Measurements from ENCODE around the gene SARS1.
A peak's percentile ranks its signal among the peaks of the same experiment; 100 is the strongest.

The SARS1 gene

GRCh38 chr1:109190189-109190588 lies 23.5 kb upstream of the SARS1 start:
- TF ChIP-seq CTCF (IDR thresholded peaks at IDR 0.05): no peak
- H3K27ac ChIP-seq: no peak overlapping the region

GRCh38 chr1:109191377-109191776 lies 22.3 kb upstream of the SARS1 start:
- H3K36me3 ChIP-seq: peaks cover 50% of the 10 kb centered on the region
- no peak for TF ChIP-seq CTCF (IDR thresholded peaks at IDR 0.05)
- H3K27me3 ChIP-seq: no peaks in the 10 kb centered on the region
- no peak overlapping the region for H3K27ac ChIP-seq
- H3K9me3 ChIP-seq: no peaks in the 10 kb centered on the region
- H3K4me3 ChIP-seq (ENCODE audit: low read depth in 1 of 2, low read length in 1 of 2): no peak overlapping the region
- peaks cover 43 to 50% of the 10 kb centered on the region in 2 experiments for H3K4me1 ChIP-seq (ENCODE audit: control insufficient read depth in 1 of 2, insufficient read depth in 1 of 2, low read depth in 1 of 2, low read length in 1 of 2)

More at GRCh38 chr1:109190189-109190588, 23.5 kb upstream of the SARS1 start:
- Histone ChIP-seq H3K4me1 (ENCODE audit: control insufficient read depth in 1 of 2, insufficient read depth in 1 of 2, low read depth in 1 of 2, low read length in 1 of 2) (peaks cover 55 to 62% of the 10 kb centered on the region in 2 experiments), H3K27me3 (no peaks in the 10 kb centered on the region), H3K36me3 (peaks cover 50% of the 10 kb centered on the region), H3K4me3 (ENCODE audit: low read depth in 1 of 2, low read length in 1 of 2) (no peak overlapping the region), H3K9me3 (no peaks in the 10 kb centered on the region)

GRCh38 chr1:109191891-109192290 lies 21.8 kb upstream of the SARS1 start:
- no peak overlapping the region for H3K27ac ChIP-seq

DNA sequence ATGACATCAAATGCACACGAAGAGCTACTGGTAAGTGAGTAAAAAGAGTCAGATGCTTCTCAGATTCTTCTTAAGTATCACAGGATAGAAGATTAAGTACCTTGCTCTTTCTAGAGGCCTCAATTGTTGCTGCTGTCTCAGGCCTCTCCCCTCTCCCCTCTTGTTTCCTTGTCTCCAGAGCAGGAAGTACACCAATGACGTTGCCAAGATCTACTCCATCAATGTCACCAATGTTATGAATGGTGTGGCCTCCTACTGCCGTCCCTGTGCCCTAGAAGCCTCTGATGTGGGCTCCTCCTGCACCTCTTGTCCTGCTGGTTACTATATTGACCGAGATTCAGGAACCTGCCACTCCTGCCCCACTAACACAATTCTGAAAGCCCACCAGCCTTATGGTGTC lies 21.3 kb upstream of the SARS1 start:
- Histone ChIP-seq H3K27me3 (no peaks in the 10 kb centered on the region), H3K9me3 (no peaks in the 10 kb centered on the region), H3K27ac (no peak overlapping the region), H3K4me1 (ENCODE audit: control insufficient read depth in 1 of 2, insufficient read depth in 1 of 2, low read depth in 1 of 2, low read length in 1 of 2) (peaks cover 33 to 39% of the 10 kb centered on the region in 2 experiments), H3K36me3 (peaks cover 53% of the 10 kb centered on the region), H3K4me3 (ENCODE audit: low read depth in 1 of 2, low read length in 1 of 2) (no peak overlapping the region)
- no peak for TF ChIP-seq CTCF (IDR thresholded peaks at IDR 0.05)

More at GRCh38 chr1:109191891-109192290, 21.8 kb upstream of the SARS1 start:
- Histone ChIP-seq H3K4me3 (ENCODE audit: low read depth in 1 of 2, low read length in 1 of 2) (no peak overlapping the region), H3K4me1 (ENCODE audit: control insufficient read depth in 1 of 2, insufficient read depth in 1 of 2, low read depth in 1 of 2, low read length in 1 of 2) (peaks cover 38 to 45% of the 10 kb centered on the region in 2 experiments), H3K27me3 (no peaks in the 10 kb centered on the region), H3K36me3 (peaks cover 50% of the 10 kb centered on the region), H3K9me3 (no peaks in the 10 kb centered on the region)
- TF ChIP-seq CTCF (IDR thresholded peaks at IDR 0.05): no peak

DNA sequence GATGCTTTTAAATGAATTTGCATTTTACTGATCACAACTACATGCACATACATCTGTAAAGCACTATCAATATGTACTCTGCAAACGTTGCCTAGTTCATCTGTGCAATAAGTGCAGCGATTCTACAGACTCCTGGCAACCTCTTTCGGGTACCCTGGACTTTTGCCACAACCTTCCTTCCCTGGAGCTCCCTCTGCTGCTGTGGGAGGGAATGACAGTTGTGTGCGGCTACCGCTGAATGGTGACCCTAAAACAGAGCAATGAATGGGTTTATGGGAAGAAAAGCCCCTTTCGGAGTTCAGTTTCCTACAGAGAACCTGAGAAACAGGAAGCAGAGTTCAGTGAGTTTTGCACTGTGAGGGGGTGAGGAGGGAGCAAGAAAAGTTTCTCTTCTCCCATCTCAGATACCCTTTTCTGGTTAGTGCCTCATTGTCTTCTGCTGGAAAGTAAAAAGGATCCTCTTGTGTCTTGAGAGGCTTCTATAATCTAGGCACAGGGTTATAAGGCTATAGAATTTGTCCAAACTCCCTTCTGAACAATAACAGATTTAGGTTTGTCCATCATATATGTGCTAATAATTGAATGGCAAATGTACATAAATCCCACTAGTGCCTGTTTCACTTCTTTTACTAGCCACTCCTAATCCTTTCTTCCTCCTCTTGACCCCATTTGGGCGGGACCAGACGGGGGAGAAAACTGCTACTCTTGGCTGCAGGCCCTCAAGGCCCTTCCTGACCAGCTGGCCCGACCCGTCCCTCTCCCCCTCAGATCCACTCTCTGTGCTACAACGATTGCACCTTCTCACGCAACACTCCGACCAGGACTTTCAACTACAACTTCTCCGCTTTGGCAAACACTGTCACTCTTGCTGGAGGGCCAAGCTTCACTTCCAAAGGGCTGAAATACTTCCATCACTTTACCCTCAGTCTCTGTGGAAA lies 19.8 kb upstream of the SARS1 start:
- peak; percentile 94 for TF ChIP-seq CTCF (IDR thresholded peaks at IDR 0.05)
- peaks cover 66% of the 10 kb centered on the region for H3K36me3 ChIP-seq
- no peaks in the 10 kb centered on the region for H3K9me3 ChIP-seq
- no peaks in the 10 kb centered on the region for H3K27me3 ChIP-seq
- H3K4me1 ChIP-seq (ENCODE audit: control insufficient read depth in 1 of 2, insufficient read depth in 1 of 2, low read depth in 1 of 2, low read length in 1 of 2): peaks cover 18 to 24% of the 10 kb centered on the region in 2 experiments
- no peak overlapping the region for H3K27ac ChIP-seq
- no peak overlapping the region for H3K4me3 ChIP-seq (ENCODE audit: low read depth in 1 of 2, low read length in 1 of 2)
